Panc1 (cell line): Measurements from ENCODE around the gene RALGAPB.
"Not testable (repeated sequence)": the region's sequence is repeated elsewhere in the genome, so short reads cannot be mapped to it uniquely, and the experiment has no call there.

ENCODE experiments used
- CTCF ChIP-seq: fragments of 450-650 bp; IDR thresholded peaks from 2 replicates; pipeline ENCODE4 v1.5.1; 2017; ENCODE audit warnings: mild to moderate bottlenecking
- POLR2AphosphoS5 ChIP-seq: IDR thresholded peaks from 2 replicates; pipeline ENCODE4 v1.6.1; 2012; ENCODE audit warnings: mild to moderate bottlenecking, low read depth, low read length, moderate library complexity
- REST ChIP-seq, 2 experiments: IDR thresholded peaks; 2 replicates each; pipeline ENCODE4 v1.6.1; 2011 to 2012; ENCODE audit warnings: low read depth in 2 of 2, control low read depth in 1 of 2, low read length in 1 of 2, mild to moderate bottlenecking in 1 of 2, moderate library complexity in 1 of 2; ENCODE audit not compliant: insufficient read depth in 1 of 2
- SIN3A ChIP-seq: IDR thresholded peaks from 2 replicates; pipeline ENCODE4 v1.6.1; 2012; ENCODE audit warnings: low read depth, mild to moderate bottlenecking, low read length, moderate library complexity, borderline replicate concordance; ENCODE audit not compliant: insufficient read depth
- TCF7L2 ChIP-seq: IDR thresholded peaks from 2 replicates; pipeline ENCODE4 v1.6.1; 2011; ENCODE audit warnings: mild to moderate bottlenecking, low read depth, low read length, inconsistent platforms

- not testable (repeated sequence) for TF ChIP-seq CTCF; POLR2AphosphoS5; TCF7L2; REST (IDR thresholded peaks at IDR 0.05; ENCODE audit: insufficient read depth in 1 of 2, low read depth in 2 of 2, low read length in 1 of 2); SIN3A
These were observed 12.0 kb upstream of the RALGAPB start for GRCh38 chr20:38460631-38461030.
